ENCODE results near the gene CDH13.

CDH13 gene

GRCh38 chr16:82846806-82847205, 220.0 kb downstream of the CDH13 start:
- no peak for DNase-seq (ENCODE audit: low read depth)

- no peak for DNase-seq (ENCODE audit: low read depth)
These were observed 221.2 kb downstream of the CDH13 start for GRCh38 chr16:82848013-82848412.

- DNase-seq (ENCODE audit: low read depth) = no peak
These were observed 225.7 kb downstream of the CDH13 start for GRCh38 chr16:82852388-82853008.

GRCh38 chr16:82855471-82855870, 228.7 kb downstream of the CDH13 start:
- no peak for DNase-seq (ENCODE audit: low read depth)

- no peak for DNase-seq (ENCODE audit: low read depth)
These were observed 231.1 kb downstream of the CDH13 start for GRCh38 chr16:82857693-82858365.

GRCh38 chr16:82859662-82860061, 232.9 kb downstream of the CDH13 start:
- no peak for DNase-seq (ENCODE audit: low read depth)

- no peak for DNase-seq (ENCODE audit: low read depth)
These were observed 233.3 kb downstream of the CDH13 start for GRCh38 chr16:82860071-82860470.

- no peak for DNase-seq (ENCODE audit: low read depth)
These were observed 235.3 kb downstream of the CDH13 start for GRCh38 chr16:82862057-82862456.

GRCh38 chr16:82864332-82865040, 237.7 kb downstream of the CDH13 start:
- no peak for DNase-seq (ENCODE audit: low read depth)

GRCh38 chr16:82865412-82865811, 238.6 kb downstream of the CDH13 start:
- no peak for DNase-seq (ENCODE audit: low read depth)

- DNase-seq (ENCODE audit: low read depth) = no peak
These were observed 240.7 kb downstream of the CDH13 start for GRCh38 chr16:82867485-82867884.

GRCh38 chr16:82874271-82874670, 247.5 kb downstream of the CDH13 start:
- DNase-seq (ENCODE audit: low read depth) = no peak

- no peak for DNase-seq (ENCODE audit: low read depth)
These were observed 247.9 kb downstream of the CDH13 start for GRCh38 chr16:82874672-82875071.

- no peak for DNase-seq (ENCODE audit: low read depth)
These were observed 250.2 kb downstream of the CDH13 start for GRCh38 chr16:82876951-82877350.

GRCh38 chr16:82878466-82878865, 251.7 kb downstream of the CDH13 start:
- no peak for DNase-seq (ENCODE audit: low read depth)

- no peak for DNase-seq (ENCODE audit: low read depth)
These were observed 253.6 kb downstream of the CDH13 start for GRCh38 chr16:82880346-82880745.

- no peak for DNase-seq (ENCODE audit: low read depth)
These were observed 254.7 kb downstream of the CDH13 start for GRCh38 chr16:82881516-82881915.

- no peak for DNase-seq (ENCODE audit: low read depth)
These were observed 255.5 kb downstream of the CDH13 start for GRCh38 chr16:82882226-82882625.

- no peak for DNase-seq (ENCODE audit: low read depth)
These were observed 256.4 kb downstream of the CDH13 start for GRCh38 chr16:82882982-82883835.

GRCh38 chr16:82884320-82884898, 257.6 kb downstream of the CDH13 start:
- DNase-seq (ENCODE audit: low read depth) = no peak

GRCh38 chr16:82886146-82886545, 259.4 kb downstream of the CDH13 start:
- DNase-seq (ENCODE audit: low read depth) = no peak

GRCh38 chr16:82888591-82889001, 261.8 kb downstream of the CDH13 start:
- DNase-seq (ENCODE audit: low read depth) = no peak
